ENCODE data around the gene GRIK4. TPM values are rescaled to one million over a fixed set of nuclear protein-coding genes. Genes with fewer than 3 reads are reported as not detected.

Gene GRIK4
- total RNA-seq, 1 experiment from 2014 or later: 3.3 TPM

DNA sequence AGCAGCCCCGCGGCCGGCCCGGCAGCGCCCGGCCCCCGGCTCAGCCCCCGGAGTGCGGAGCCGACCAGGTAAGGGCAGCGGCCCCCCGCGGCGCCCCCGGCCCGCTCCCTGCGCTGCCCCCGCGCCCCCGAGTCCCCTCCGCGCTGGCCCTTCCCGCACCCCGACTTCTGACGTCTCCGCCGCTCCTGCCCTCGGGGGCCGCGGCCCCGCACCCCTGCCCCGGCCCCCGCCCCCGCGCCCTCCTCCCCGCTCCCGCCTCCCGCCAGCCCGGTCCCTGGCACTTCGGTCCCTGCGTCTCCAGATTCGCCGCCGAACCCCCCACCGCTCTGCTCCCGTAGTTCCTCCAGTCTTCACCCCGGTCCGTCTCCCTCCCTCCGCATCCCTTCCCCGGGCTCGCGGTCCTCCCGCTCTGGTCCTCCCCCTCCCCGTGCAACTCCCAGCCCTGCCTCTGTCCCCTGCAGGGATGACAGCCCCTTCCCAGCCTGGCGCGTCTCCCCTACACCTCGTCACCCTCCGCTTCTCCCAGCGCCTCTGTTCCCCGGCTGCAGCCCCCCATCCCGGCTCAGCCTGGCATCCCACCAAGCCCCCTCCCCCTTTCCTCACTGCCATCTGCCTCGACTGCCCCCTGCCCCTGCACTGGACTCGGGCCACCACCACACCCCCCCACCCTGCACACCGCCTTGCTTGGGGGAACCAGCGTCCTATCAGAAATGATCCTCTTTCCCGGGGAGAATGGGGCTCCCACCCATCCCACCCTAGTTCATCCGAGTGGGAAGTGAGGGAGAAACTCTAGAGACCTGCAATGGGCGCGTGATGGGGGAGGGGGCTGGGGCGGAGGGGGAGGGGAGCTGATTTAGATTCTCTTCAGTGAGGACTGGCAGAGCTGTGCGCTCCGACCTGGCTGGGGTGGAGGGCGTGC, 531 bp downstream of the GRIK4 start:
- ChIA-PET CTCF (interaction anchor here (0.6 to 4.3 kb wide), 50 partner anchors 11 to 443 kb away, joined by 3 to 34 read pairs (median 4); no protein-coding TSS in a partner anchor), POLR2A (no interaction called here)
- Mint-ChIP-seq H3K9me3 (no peaks in the 10 kb centered on the region), H3K36me3 (no peaks in the 10 kb centered on the region), H3K27ac (no peak overlapping the region), H3K4me3 (peak overlapping the region; percentile 61), H3K27me3 (ENCODE audit: low read depth) (peaks cover 25% of the 10 kb centered on the region), H3K4me1 (peaks cover 18% of the 10 kb centered on the region)
- DNase-seq (ENCODE audit: low spot score) (peak; percentile 45), ATAC-seq (no peak)
- TF ChIP-seq ZNF263 (CRISPR knock-in tag; IDR thresholded peaks at IDR 0.05; ENCODE audit: low read depth) (peak; percentile 90), RELA (CRISPR knock-in tag; IDR thresholded peaks at IDR 0.05; ENCODE audit: borderline replicate concordance) (no peak), STAT6 (CRISPR knock-in tag; conservative IDR thresholded peaks at IDR 0.05; ENCODE audit: low read depth) (no peak), PRRX2 (CRISPR knock-in tag; IDR thresholded peaks at IDR 0.05) (no peak), ZNF423 (CRISPR knock-in tag; IDR thresholded peaks at IDR 0.05) (no peak)

DNA sequence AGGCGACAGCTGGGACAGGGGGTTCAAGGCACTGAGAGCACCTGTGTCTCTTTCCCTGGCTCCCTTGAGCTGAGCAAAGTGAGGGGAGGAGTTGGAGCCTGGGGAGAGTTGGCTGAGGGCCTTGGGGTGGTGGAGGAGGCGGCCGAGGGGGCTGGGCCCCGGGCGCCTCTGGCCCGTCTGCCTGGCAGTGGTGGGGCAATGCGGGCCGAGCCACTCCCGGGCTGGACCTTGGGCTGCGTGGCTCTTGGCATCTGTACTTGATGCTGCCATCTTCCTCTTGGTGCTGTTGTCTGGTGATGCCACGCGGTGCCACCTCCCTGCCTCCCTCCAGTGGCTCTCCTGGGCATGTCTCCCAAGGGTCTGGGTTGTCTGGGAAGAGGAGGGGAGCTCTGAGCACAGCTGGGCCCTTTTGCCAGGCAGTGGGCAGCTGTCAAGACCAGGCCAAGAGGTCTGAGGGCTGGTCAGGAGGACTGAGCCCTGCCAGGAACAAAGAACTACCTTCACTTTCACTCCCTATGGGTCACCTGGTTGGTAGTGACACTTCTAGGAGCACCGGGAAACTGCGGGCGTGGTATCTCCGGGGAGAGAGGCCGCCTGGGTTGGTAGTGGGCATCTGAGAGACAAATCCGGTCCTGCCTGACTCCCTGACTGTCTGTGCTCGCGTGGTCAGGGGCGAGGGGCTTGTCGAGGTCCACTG, 1.3 kb downstream of the GRIK4 start:
- H3K36me3 Mint-ChIP-seq: no peaks in the 10 kb centered on the region
- DNase-seq (ENCODE audit: low spot score) (no peak), ATAC-seq (no peak)
- ChIA-PET CTCF (interaction anchor here (0.6 to 4.3 kb wide), 29 partner anchors 10 to 435 kb away, joined by 3 to 34 read pairs (median 4); no protein-coding TSS in a partner anchor), POLR2A (no interaction called here)
- H3K4me3 Mint-ChIP-seq: peak overlapping the region; percentile 59
- H3K4me1 Mint-ChIP-seq: peaks cover 26% of the 10 kb centered on the region
- H3K9me3 Mint-ChIP-seq: no peaks in the 10 kb centered on the region
- H3K27ac Mint-ChIP-seq: no peak overlapping the region
- TF ChIP-seq ZNF232 (CRISPR knock-in tag; IDR thresholded peaks at IDR 0.05) (no peak), GTF2I (CRISPR knock-in tag; conservative IDR thresholded peaks at IDR 0.05) (no peak), ZNF138 (CRISPR knock-in tag; conservative IDR thresholded peaks at IDR 0.05) (no peak), CBFB (CRISPR knock-in tag; IDR thresholded peaks at IDR 0.05; ENCODE audit: low read depth) (no peak), TP53 (CRISPR knock-in tag; IDR thresholded peaks at IDR 0.05) (no peak), ZMAT4 (CRISPR knock-in tag; IDR thresholded peaks at IDR 0.05) (no peak), NFATC4 (CRISPR knock-in tag; IDR thresholded peaks at IDR 0.05) (no peak)
- H3K27me3 Mint-ChIP-seq (ENCODE audit: low read depth): peaks cover 25% of the 10 kb centered on the region

- POLR2A ChIA-PET: interaction anchor here (1.0 kb wide), 1 partner anchor 12 kb away, joined by 3 read pairs; no protein-coding TSS in a partner anchor
- TF ChIP-seq, protein P1, sequence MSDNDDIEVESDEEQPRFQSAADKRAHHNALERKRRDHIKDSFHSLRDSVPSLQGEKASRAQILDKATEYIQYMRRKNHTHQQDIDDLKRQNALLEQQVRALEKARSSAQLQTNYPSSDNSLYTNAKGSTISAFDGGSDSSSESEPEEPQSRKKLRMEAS (CRISPR knock-in tag; IDR thresholded peaks at IDR 0.05): no peak
- no peak for TF ChIP-seq GTF2I (CRISPR knock-in tag; conservative IDR thresholded peaks at IDR 0.05)
- TF ChIP-seq, protein P2, sequence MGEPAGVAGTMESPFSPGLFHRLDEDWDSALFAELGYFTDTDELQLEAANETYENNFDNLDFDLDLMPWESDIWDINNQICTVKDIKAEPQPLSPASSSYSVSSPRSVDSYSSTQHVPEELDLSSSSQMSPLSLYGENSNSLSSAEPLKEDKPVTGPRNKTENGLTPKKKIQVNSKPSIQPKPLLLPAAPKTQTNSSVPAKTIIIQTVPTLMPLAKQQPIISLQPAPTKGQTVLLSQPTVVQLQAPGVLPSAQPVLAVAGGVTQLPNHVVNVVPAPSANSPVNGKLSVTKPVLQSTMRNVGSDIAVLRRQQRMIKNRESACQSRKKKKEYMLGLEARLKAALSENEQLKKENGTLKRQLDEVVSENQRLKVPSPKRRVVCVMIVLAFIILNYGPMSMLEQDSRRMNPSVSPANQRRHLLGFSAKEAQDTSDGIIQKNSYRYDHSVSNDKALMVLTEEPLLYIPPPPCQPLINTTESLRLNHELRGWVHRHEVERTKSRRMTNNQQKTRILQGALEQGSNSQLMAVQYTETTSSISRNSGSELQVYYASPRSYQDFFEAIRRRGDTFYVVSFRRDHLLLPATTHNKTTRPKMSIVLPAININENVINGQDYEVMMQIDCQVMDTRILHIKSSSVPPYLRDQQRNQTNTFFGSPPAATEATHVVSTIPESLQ (CRISPR knock-in tag; IDR thresholded peaks at IDR 0.05): no peak
- no peak for TF ChIP-seq ELF4 (CRISPR knock-in tag; IDR thresholded peaks at IDR 0.05; ENCODE audit: low read depth)
- no peak for TF ChIP-seq GABPB1 (CRISPR knock-in tag; IDR thresholded peaks at IDR 0.05)
- TF ChIP-seq NFATC4 (CRISPR knock-in tag; IDR thresholded peaks at IDR 0.05): no peak
Observed at GRCh38 chr11:120513436-120514315, 2.1 kb downstream of the GRIK4 start.

More at GRCh38 chr11:120513436-120514315, 2.1 kb downstream of the GRIK4 start:
- H3K27ac Mint-ChIP-seq: no peak overlapping the region
- no peak overlapping the region for H3K4me3 Mint-ChIP-seq
- peaks cover 29% of the 10 kb centered on the region for H3K4me1 Mint-ChIP-seq
- peaks cover 25% of the 10 kb centered on the region for H3K27me3 Mint-ChIP-seq (ENCODE audit: low read depth)
- no peak for DNase-seq (ENCODE audit: low spot score)
- no peaks in the 10 kb centered on the region for H3K36me3 Mint-ChIP-seq
- no peaks in the 10 kb centered on the region for H3K9me3 Mint-ChIP-seq
- CTCF ChIA-PET: interaction anchor here (0.6 to 4.3 kb wide), 24 partner anchors 9 to 434 kb away, joined by 3 to 34 read pairs (median 4); no protein-coding TSS in a partner anchor
- ATAC-seq: no peak

All from WTC11 (cell line).